Esophagus squamous epithelium (tissue), 5 donors: ENCODE measurements around the gene IQCK. TPM values are rescaled to one million over a fixed set of nuclear protein-coding genes. Genes with fewer than 3 reads are reported as not detected.

Source experiments
- DNase-seq: peaks from one replicate; lab custom pipeline; 2025; lab: John Stamatoyannopoulos, UW
- H3K27ac ChIP-seq, 4 donors: fragments of 200-600 bp; sonication (generic); one replicate each; pipeline ENCODE4 v1.5.1; 2016 to 2019; ENCODE audit warnings: mild to moderate bottlenecking in 1 of 4
- H3K27me3 ChIP-seq, 4 donors: fragments of 200-600 bp; sonication (generic); 1 replicate in 3 of 4; 2 replicates in 1 of 4; pipeline versions ENCODE4 v1.5.1 to v1.6.0; 2017 to 2021; ENCODE audit warnings: antibody characterized with exemption in 1 of 4
- H3K36me3 ChIP-seq, 3 donors: fragments of 200-600 bp; sonication (generic); one replicate each; pipeline ENCODE4 v1.5.1; 2016 to 2019
- H3K4me1 ChIP-seq, 3 donors: fragments of 200-600 bp; sonication (generic); one replicate each; pipeline ENCODE4 v1.5.1; 2017 to 2019
- H3K4me3 ChIP-seq, 4 donors: fragments of 200-600 bp; sonication (generic); 1 replicate in 3 of 4; 2 replicates in 1 of 4; pipeline ENCODE4 v1.5.1; 2016 to 2019; ENCODE audit warnings: mild to moderate bottlenecking in 2 of 4, moderate library complexity in 1 of 4
- H3K9me3 ChIP-seq, 3 donors: fragments of 200-600 bp; sonication (generic); one replicate each; pipeline ENCODE4 v1.5.1; 2016 to 2019
- POLR2A ChIP-seq, 4 donors: fragments of 450-650 bp; IDR thresholded peaks; one replicate each; pipeline ENCODE4 v1.6.1; 2017; ENCODE audit warnings: antibody characterized with exemption in 4 of 4, mild to moderate bottlenecking in 4 of 4, moderate library complexity in 3 of 4
- WGBS, 2 donors: methylation state at CpG; one replicate each; pipeline ENCODE4 v1.1.5; 2018; 5-methylcytosine and 5-hydroxymethylcytosine counted together
- intact Hi-C: fragments of 100-400 bp; cut with DNase I; formaldehyde crosslinking; loops from one replicate; pipeline ENCODE4 v1.15.0; 2022
- total RNA-seq, 4 donors: library from RNA; depleted of rRNA; stranded (reverse); fragments of >200 nt; gene quantifications; one replicate each; pipeline ENCODE4 v1.1.0, GENCODE V29; 2016
- TF ChIP-seq, protein P1 (sequence below), 6 experiments: fragments of 450-650 bp in 4 of 6; fragments of 200-600 bp in 2 of 6; sonication (generic) in 2 of 6; IDR thresholded peaks; one replicate each; pipeline ENCODE4 v1.5.1; 2016 to 2019; ENCODE audit warnings: antibody characterized with exemption in 6 of 6, mild to moderate bottlenecking in 4 of 6, moderate library complexity in 4 of 6
- donor health status: DM: yes; HTN: yes; CAD: no.

The IQCK gene
- total RNA-seq, 4 donors from 2014 or later = 2.2 to 9.3 (median 6.1) TPM

DNA sequence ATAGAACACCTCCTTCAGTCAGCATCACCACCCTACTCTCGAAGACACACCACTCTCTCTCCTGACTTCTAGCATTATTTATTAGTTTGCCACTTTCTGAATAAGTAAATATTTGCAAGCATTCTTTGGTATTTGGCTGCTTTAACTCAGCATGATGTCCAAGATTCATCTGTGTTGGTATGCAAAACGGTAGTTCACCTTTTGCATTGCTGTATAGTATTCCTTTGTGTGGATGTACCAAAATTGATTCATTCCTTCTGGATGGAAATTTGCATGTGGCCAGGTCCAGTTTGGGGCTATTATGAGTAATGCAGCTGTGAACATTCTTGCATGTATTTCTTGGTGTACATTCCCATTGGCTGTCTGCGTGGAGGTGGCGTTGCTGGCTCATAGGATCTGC, 32.9 kb upstream of the IQCK start:
- no peaks in the 10 kb centered on the region for H3K27me3 ChIP-seq
- no peak overlapping the region for H3K4me3 ChIP-seq
- no peak overlapping the region for H3K27ac ChIP-seq
- TF ChIP-seq, protein P1, sequence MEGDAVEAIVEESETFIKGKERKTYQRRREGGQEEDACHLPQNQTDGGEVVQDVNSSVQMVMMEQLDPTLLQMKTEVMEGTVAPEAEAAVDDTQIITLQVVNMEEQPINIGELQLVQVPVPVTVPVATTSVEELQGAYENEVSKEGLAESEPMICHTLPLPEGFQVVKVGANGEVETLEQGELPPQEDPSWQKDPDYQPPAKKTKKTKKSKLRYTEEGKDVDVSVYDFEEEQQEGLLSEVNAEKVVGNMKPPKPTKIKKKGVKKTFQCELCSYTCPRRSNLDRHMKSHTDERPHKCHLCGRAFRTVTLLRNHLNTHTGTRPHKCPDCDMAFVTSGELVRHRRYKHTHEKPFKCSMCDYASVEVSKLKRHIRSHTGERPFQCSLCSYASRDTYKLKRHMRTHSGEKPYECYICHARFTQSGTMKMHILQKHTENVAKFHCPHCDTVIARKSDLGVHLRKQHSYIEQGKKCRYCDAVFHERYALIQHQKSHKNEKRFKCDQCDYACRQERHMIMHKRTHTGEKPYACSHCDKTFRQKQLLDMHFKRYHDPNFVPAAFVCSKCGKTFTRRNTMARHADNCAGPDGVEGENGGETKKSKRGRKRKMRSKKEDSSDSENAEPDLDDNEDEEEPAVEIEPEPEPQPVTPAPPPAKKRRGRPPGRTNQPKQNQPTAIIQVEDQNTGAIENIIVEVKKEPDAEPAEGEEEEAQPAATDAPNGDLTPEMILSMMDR (IDR thresholded peaks at IDR 0.05) = no peak
- no peak for TF ChIP-seq POLR2A (IDR thresholded peaks at IDR 0.05)
- intact Hi-C loops = no loop called here
- H3K9me3 ChIP-seq = no peaks in the 10 kb centered on the region
- no peak for DNase-seq
- peaks cover 6 to 87% (median 12%) of the 10 kb centered on the region in 3 donors for H3K36me3 ChIP-seq
- 95 to 100% methylated on average over 4 of the region's 4 CpGs for WGBS, 2 donors
- peaks cover 0 to 13% (median 5%) of the 10 kb centered on the region in 3 donors for H3K4me1 ChIP-seq

DNA sequence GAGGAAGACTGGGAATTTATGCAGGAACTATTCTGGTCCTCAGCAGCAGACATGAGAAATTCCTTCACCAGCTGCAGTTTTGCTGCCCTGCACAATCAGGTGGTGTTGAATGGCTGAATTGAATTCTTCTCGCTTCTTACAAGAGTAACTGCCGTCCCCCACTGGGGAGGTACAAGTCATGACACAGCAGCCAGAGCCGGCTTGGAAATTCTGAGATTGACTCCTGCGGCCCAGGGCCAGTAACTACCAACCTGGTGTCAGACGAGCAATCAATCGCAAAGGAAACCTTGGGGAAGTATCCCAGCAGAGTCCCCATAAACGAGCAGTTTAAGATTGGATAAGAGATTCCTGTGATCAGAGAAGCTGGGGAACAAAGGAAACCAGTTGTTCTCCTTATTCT, 30.8 kb upstream of the IQCK start:
- DNase-seq = no peak
- Histone ChIP-seq H3K4me3 (no peak overlapping the region), H3K36me3 (peaks cover 6 to 83% (median 12%) of the 10 kb centered on the region in 3 donors), H3K27me3 (no peaks in the 10 kb centered on the region), H3K9me3 (no peaks in the 10 kb centered on the region), H3K4me1 (peaks cover 0 to 24% (median 8%) of the 10 kb centered on the region in 3 donors), H3K27ac (no peak overlapping the region)
- 87 to 91% methylated on average over 5 to 7 of the region's 7 CpGs for WGBS, 2 donors
- TF ChIP-seq, protein P1 (IDR thresholded peaks at IDR 0.05) = no peak
- TF ChIP-seq POLR2A (IDR thresholded peaks at IDR 0.05) = no peak
- intact Hi-C loops = no loop called here

DNA sequence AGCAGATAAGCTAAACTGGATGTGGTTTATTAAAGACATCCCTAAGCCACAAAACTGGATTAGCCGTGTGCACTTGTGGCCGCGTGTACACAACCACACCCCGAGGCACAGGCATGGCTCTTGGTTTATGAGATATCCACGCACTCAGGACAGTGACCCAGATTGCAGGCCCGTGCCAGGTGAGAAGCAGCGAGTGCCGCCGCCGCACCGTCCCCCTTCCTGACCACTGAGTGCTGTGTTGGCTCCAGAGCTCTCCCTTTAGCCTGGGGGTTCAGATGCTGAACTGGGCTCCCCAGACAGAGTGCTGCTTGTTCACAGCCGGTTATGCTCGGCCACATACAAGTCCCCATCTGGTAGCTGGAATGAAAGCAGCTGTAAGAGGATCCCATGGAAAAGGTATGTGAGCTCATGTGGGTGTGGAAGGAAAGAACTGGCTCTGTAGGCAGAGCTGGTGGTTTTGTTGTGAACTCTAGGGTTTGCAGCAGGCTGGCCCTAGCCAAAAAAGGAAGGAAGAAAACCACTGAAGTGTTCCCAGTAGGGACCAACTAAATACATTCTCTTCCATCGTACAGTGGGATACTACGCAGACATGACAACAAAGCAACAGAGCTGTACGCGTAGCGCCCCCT, 29.6 kb upstream of the IQCK start:
- Histone ChIP-seq H3K4me1 (peaks cover 0 to 24% (median 8%) of the 10 kb centered on the region in 3 donors), H3K9me3 (no peaks in the 10 kb centered on the region), H3K36me3 (peaks cover 4 to 83% (median 6%) of the 10 kb centered on the region in 3 donors), H3K27ac (peak overlapping the region in 1 of 4 donors; percentile 11), H3K27me3 (no peaks in the 10 kb centered on the region), H3K4me3 (no peak overlapping the region)
- TF ChIP-seq, protein P1 (IDR thresholded peaks at IDR 0.05) = no peak
- TF ChIP-seq POLR2A (IDR thresholded peaks at IDR 0.05) = no peak
- WGBS, 2 donors = 87 to 89% methylated on average over 11 to 16 of the region's 18 CpGs
- DNase-seq = no peak
- intact Hi-C loops = no loop called here

DNA sequence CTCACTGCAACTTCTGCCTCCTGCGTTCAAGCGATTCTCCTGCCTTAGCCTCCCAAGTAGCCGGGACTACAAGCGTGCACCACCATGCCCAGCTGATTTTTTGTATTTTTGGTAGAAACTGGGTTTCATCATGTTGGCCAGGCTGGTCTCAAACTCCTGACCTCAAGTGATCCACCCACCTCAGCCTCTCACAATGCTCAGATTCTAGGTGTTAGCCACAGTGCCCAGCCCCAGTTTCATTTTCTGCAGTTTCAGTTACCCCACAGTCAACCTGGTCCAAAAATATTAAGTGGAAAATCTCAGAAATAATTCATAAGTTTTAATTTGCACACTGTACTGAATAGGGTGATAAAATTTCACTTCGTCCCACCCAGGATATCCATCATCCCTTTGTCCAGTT, 28.7 kb upstream of the IQCK start:
- intact Hi-C loops = no loop called here
- no peak for TF ChIP-seq POLR2A (IDR thresholded peaks at IDR 0.05)
- no peaks in the 10 kb centered on the region for H3K9me3 ChIP-seq
- no peak overlapping the region for H3K4me3 ChIP-seq
- no peak for DNase-seq
- H3K36me3 ChIP-seq = peaks cover 4 to 81% (median 6%) of the 10 kb centered on the region in 3 donors
- H3K27me3 ChIP-seq = no peaks in the 10 kb centered on the region
- 81 to 94% methylated on average over 1 to 5 of the region's 5 CpGs for WGBS, 2 donors
- peak overlapping the region in 2 of 4 donors; percentile 31 to 43 for H3K27ac ChIP-seq
- H3K4me1 ChIP-seq = peaks cover 0 to 24% (median 8%) of the 10 kb centered on the region in 3 donors

DNA sequence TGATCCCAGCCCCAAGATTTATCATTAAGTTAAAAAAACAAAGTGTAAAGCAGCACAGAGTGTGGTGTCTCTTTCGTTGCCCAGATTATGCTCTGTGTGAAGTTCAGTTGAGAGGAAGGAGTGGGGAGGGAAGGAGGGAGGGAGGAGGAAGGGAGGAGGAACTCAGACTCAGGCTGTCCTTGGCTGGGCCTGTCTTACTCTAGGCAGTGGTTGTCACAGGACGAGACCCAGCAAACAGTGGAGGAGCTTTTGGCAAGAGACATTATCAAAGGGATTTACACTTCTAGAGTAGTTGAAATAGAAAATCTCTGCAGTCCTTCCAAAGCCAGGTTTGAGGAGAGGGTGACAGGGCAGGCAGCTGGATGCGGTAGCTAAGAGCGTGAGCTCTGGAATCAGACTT, 27.9 kb upstream of the IQCK start:
- DNase-seq = no peak
- intact Hi-C loops = no loop called here
- Histone ChIP-seq H3K4me3 (no peak overlapping the region), H3K27me3 (no peaks in the 10 kb centered on the region), H3K9me3 (no peaks in the 10 kb centered on the region), H3K27ac (peak overlapping the region; percentile 9 to 64 (median 37)), H3K36me3 (peaks cover 3 to 75% (median 4%) of the 10 kb centered on the region in 3 donors), H3K4me1 (peaks cover 0 to 24% (median 8%) of the 10 kb centered on the region in 3 donors)
- WGBS, 2 donors = 56 to 74% methylated on average over 4 of the region's 4 CpGs
- TF ChIP-seq, protein P1 (IDR thresholded peaks at IDR 0.05) = no peak
- TF ChIP-seq POLR2A (IDR thresholded peaks at IDR 0.05) = no peak
